ENCODE data around the gene SHANK3.

DNA sequence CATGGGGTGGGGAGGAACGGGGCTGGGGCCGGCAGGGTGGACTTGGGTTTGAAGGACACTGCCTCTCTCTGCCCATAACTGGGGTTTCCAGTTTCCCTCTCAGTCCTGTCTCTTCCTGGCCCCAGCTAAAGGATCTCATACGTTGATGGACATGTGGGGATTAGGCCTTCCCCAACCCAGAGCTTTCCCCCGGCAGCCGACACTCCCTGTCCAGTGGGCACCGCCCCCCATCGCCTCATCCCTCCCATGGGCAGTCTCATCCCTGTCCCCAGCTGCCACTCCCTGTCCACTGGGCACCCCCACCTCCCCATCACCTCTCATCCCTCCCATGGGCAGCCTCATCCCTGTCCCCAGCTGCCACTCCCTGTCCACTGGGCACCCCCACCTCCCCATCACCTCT, 43.2 kb downstream of the SHANK3 start:
- TF ChIP-seq, protein P1, sequence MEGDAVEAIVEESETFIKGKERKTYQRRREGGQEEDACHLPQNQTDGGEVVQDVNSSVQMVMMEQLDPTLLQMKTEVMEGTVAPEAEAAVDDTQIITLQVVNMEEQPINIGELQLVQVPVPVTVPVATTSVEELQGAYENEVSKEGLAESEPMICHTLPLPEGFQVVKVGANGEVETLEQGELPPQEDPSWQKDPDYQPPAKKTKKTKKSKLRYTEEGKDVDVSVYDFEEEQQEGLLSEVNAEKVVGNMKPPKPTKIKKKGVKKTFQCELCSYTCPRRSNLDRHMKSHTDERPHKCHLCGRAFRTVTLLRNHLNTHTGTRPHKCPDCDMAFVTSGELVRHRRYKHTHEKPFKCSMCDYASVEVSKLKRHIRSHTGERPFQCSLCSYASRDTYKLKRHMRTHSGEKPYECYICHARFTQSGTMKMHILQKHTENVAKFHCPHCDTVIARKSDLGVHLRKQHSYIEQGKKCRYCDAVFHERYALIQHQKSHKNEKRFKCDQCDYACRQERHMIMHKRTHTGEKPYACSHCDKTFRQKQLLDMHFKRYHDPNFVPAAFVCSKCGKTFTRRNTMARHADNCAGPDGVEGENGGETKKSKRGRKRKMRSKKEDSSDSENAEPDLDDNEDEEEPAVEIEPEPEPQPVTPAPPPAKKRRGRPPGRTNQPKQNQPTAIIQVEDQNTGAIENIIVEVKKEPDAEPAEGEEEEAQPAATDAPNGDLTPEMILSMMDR (IDR thresholded peaks at IDR 0.05; ENCODE audit: insufficient read depth, low read length, poor library complexity, severe bottlenecking): no peak
- no peak for TF ChIP-seq EZH2phosphoT487 (conservative IDR thresholded peaks at IDR 0.05; ENCODE audit: low read length)

Measured in SU-DHL-6 (cell line).